SH-SY5Y (cell line): Measurements from ENCODE around the gene HOXD1.

ENCODE experiments used
- GATA2 ChIP-seq: IDR thresholded peaks from 2 replicates; pipeline ENCODE4 v1.6.1; 2011; ENCODE audit warnings: mild to moderate bottlenecking, low read depth, low read length
- GATA3 ChIP-seq: IDR thresholded peaks from 2 replicates; pipeline ENCODE4 v1.6.1; 2011; ENCODE audit warnings: low read depth, mild to moderate bottlenecking, low read length, moderate library complexity

- no peak for TF ChIP-seq GATA2
- no peak for TF ChIP-seq GATA3
Measured at GRCh38 chr2:176206136-176206535, 17.7 kb downstream of the HOXD1 start.
